Osteoblast (primary cell): ENCODE results near the gene MYLK4. TPM values are rescaled to one million over a fixed set of nuclear protein-coding genes. Genes with fewer than 3 reads are reported as not detected.

ENCODE experiments used
- DNase-seq: peaks from one replicate; pipeline ENCODE4 v3.0.0; 2011; ENCODE audit warnings: low spot score, mixed read lengths; ENCODE audit not compliant: insufficient read length; ENCODE audit errors: missing footprints
- H2AFZ ChIP-seq: 2 replicates; pipeline ENCODE4 v1.6.0; 2011; ENCODE audit warnings: mild to moderate bottlenecking, low read length
- H3K27ac ChIP-seq: 2 replicates; pipeline ENCODE4 v1.5.1; 2011; ENCODE audit warnings: mild to moderate bottlenecking, low read depth, low read length, moderate library complexity
- H3K27me3 ChIP-seq: 2 replicates; pipeline ENCODE4 v1.6.0; 2012; ENCODE audit warnings: mild to moderate bottlenecking, control low read depth, inconsistent platforms, low read length, moderate library complexity; ENCODE audit not compliant: insufficient read depth
- H3K36me3 ChIP-seq: 2 replicates; pipeline ENCODE4 v1.5.1; 2011; ENCODE audit warnings: mild to moderate bottlenecking, low read length, control low read depth, moderate library complexity; ENCODE audit not compliant: insufficient read depth
- H3K4me1 ChIP-seq: 2 replicates; pipeline ENCODE4 v1.5.1; 2011; ENCODE audit warnings: mild to moderate bottlenecking, low read length, control low read depth, moderate library complexity; ENCODE audit not compliant: insufficient read depth
- H3K4me2 ChIP-seq: 2 replicates; pipeline ENCODE4 v1.6.0; 2011; ENCODE audit warnings: mild to moderate bottlenecking, low read length; ENCODE audit not compliant: insufficient read depth
- H3K4me3 ChIP-seq: fragments of 200-600 bp; sonication (generic); 3 replicates; pipeline ENCODE4 v1.5.1; 2012; ENCODE audit warnings: mild to moderate bottlenecking, low read length, inconsistent platforms; ENCODE audit not compliant: insufficient read depth
- H3K79me2 ChIP-seq: 2 replicates; pipeline ENCODE4 v1.6.0; 2012; ENCODE audit warnings: mild to moderate bottlenecking, low read length, control low read depth, inconsistent platforms; ENCODE audit not compliant: insufficient read depth
- H3K9me3 ChIP-seq: 2 replicates; pipeline ENCODE4 v1.5.1; 2011; ENCODE audit warnings: low read depth, low read length, control low read depth
- H4K20me1 ChIP-seq: 2 replicates; pipeline ENCODE4 v1.6.0; 2012; ENCODE audit warnings: mild to moderate bottlenecking, low read length, control low read depth; ENCODE audit not compliant: insufficient read depth
- total RNA-seq: library from RNA; depleted of rRNA; stranded (reverse); fragments of >200 nt; gene quantifications from 2 replicates; pipeline ENCODE4 v1.2.3, GENCODE V29; 2012
- TF ChIP-seq, protein P1 (sequence below): IDR thresholded peaks from 2 replicates; pipeline ENCODE4 v1.5.1; 2011; ENCODE audit warnings: mild to moderate bottlenecking, low read depth, low read length, moderate library complexity; ENCODE audit errors: extremely low read depth

MYLK4 gene
- total RNA-seq, 1 donor = 0.36 TPM

DNA sequence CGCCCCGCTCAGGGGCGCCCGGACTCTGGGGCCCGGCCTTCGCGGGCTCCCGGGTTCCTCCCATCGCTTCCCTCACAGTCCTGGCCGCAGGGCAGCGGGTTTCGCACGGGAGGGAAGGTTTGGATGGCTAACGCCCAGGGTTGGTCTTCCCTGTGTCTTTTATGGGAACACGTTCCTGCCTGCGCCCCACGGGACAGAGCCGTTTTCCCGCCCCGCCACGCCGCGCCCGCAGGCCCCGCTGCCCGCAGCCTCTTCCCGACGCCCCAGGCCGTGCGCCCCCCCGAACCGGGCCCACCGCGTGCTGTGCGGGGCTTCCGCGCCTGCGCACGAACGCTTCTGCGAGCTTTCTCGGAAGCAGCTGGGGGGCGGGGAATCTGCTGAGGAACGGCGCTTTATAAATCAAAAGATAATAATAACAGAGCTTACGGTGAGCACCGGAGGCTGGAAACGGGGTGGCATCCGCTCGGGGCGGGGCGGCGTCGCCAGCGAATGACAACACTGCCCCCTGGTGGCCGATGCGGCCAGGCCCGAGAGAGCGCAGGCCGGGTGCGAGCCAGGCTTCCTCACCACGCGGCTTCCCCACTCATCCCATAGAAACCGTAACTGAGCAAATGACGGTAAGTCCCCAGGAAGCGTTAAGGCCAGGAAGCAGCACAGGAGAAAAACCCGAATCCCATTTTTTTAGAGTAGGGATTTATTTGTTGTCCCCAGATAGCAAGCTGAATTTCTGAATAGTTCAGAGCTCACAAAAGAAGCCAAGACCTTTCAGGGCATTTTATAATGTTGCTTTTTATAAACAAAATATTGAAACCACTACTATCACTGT lies 116.4 kb downstream of the MYLK4 start:
- TF ChIP-seq, protein P1, sequence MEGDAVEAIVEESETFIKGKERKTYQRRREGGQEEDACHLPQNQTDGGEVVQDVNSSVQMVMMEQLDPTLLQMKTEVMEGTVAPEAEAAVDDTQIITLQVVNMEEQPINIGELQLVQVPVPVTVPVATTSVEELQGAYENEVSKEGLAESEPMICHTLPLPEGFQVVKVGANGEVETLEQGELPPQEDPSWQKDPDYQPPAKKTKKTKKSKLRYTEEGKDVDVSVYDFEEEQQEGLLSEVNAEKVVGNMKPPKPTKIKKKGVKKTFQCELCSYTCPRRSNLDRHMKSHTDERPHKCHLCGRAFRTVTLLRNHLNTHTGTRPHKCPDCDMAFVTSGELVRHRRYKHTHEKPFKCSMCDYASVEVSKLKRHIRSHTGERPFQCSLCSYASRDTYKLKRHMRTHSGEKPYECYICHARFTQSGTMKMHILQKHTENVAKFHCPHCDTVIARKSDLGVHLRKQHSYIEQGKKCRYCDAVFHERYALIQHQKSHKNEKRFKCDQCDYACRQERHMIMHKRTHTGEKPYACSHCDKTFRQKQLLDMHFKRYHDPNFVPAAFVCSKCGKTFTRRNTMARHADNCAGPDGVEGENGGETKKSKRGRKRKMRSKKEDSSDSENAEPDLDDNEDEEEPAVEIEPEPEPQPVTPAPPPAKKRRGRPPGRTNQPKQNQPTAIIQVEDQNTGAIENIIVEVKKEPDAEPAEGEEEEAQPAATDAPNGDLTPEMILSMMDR = peak; percentile 95
- peak overlapping the region; percentile 69 for H3K27ac ChIP-seq
- DNase-seq = peak; percentile 96
- H3K36me3 ChIP-seq = no peaks in the 10 kb centered on the region
- H4K20me1 ChIP-seq = no peaks in the 10 kb centered on the region
- no peaks in the 10 kb centered on the region for H3K9me3 ChIP-seq
- H3K4me3 ChIP-seq = peak overlapping the region; percentile 72
- H2AFZ ChIP-seq = peak overlapping the region; percentile 86
- peak overlapping the region; percentile 68 for H3K4me2 ChIP-seq
- H3K79me2 ChIP-seq = no peaks in the 10 kb centered on the region
- H3K4me1 ChIP-seq = peaks cover 36% of the 10 kb centered on the region
- H3K27me3 ChIP-seq = no peaks in the 10 kb centered on the region

- peak overlapping the region; percentile 72 for H3K4me3 ChIP-seq
- no peaks in the 10 kb centered on the region for H3K9me3 ChIP-seq
- no peaks in the 10 kb centered on the region for H3K27me3 ChIP-seq
- H2AFZ ChIP-seq = peak overlapping the region; percentile 86
- no peak for DNase-seq
- no peaks in the 10 kb centered on the region for H4K20me1 ChIP-seq
- peak overlapping the region; percentile 69 for H3K27ac ChIP-seq
- peak overlapping the region; percentile 68 for H3K4me2 ChIP-seq
- peaks cover 36% of the 10 kb centered on the region for H3K4me1 ChIP-seq
- TF ChIP-seq, protein P1 = no peak
- H3K36me3 ChIP-seq = no peaks in the 10 kb centered on the region
- H3K79me2 ChIP-seq = no peaks in the 10 kb centered on the region
Measured at GRCh38 chr6:2633736-2634135, 117.0 kb downstream of the MYLK4 start.

GRCh38 chr6:2632976-2633584 lies 117.6 kb downstream of the MYLK4 start:
- DNase-seq = no peak
- H3K36me3 ChIP-seq = no peaks in the 10 kb centered on the region
- H3K9me3 ChIP-seq = no peaks in the 10 kb centered on the region
- H3K4me1 ChIP-seq = peaks cover 36% of the 10 kb centered on the region
- H2AFZ ChIP-seq = no peak overlapping the region
- no peaks in the 10 kb centered on the region for H4K20me1 ChIP-seq
- TF ChIP-seq, protein P1 = no peak
- H3K27me3 ChIP-seq = no peaks in the 10 kb centered on the region
- peak overlapping the region; percentile 69 for H3K27ac ChIP-seq
- no peak overlapping the region for H3K4me2 ChIP-seq
- no peak overlapping the region for H3K4me3 ChIP-seq
- H3K79me2 ChIP-seq = no peaks in the 10 kb centered on the region

DNA sequence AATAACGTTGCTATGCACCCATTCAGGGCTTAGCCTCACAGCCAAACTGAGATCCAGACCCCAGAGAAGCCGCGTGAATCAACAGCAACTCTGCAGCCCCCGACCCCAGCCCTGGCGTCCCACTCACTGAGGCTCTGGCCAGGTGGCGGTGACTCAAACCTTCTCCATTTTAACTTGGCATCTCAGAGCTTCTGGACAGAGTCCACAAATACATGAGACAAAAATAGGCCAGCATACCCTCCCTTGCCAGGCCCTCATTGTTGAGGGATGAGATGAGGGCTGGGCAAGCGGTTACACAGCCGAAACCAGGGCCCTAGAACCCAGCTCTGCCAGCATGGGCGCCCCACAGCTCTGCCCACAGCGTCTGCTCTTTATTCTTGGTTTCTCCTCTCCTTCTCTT lies 118.4 kb downstream of the MYLK4 start:
- TF ChIP-seq, protein P1 = no peak
- Histone ChIP-seq H3K27me3 (no peaks in the 10 kb centered on the region), H3K27ac (peak overlapping the region; percentile 9), H2AFZ (peak overlapping the region; percentile 17), H3K4me3 (no peak overlapping the region), H3K4me1 (peaks cover 39% of the 10 kb centered on the region), H3K36me3 (no peaks in the 10 kb centered on the region), H3K79me2 (no peaks in the 10 kb centered on the region), H4K20me1 (no peaks in the 10 kb centered on the region), H3K9me3 (no peaks in the 10 kb centered on the region), H3K4me2 (no peak overlapping the region)
- peak; percentile 90 for DNase-seq
